GM23338 (cell line): ENCODE measurements around the gene PAM. TPM values are rescaled to one million over a fixed set of nuclear protein-coding genes. Genes with fewer than 3 reads are reported as not detected.

Source experiments
- ATAC-seq: fragments of 200-7000 bp; cut with Tn5 transposase; 3 replicates; pipeline ENCODE4 v1.9.1; 2020
- DNase-seq: peaks from one replicate; pipeline ENCODE4 v3.0.0-alpha.2; 2015; ENCODE audit warnings: low spot score
- H2AFZ ChIP-seq: fragments of 200-600 bp; sonication (generic); 2 replicates; pipeline ENCODE4 v1.8.0; 2016; ENCODE audit warnings: antibody characterized with exemption, mild to moderate bottlenecking, moderate library complexity
- H3F3A ChIP-seq: fragments of 200-600 bp; sonication (generic); replicated peaks from 2 replicates; pipeline ENCODE4 v1.8.0; 2017; ENCODE audit warnings: antibody characterized with exemption, mixed run types, low read depth
- H3K27ac ChIP-seq: fragments of 200-600 bp; sonication (generic); 2 replicates; pipeline ENCODE4 v1.6.1; 2016; ENCODE audit warnings: low read depth
- H3K27me3 ChIP-seq: fragments of 200-600 bp; sonication (generic); 2 replicates; pipeline ENCODE4 v1.8.0; 2016; ENCODE audit warnings: mild to moderate bottlenecking, mixed run types, moderate library complexity; ENCODE audit not compliant: insufficient read depth
- H3K36me3 ChIP-seq: fragments of 200-600 bp; sonication (generic); 2 replicates; pipeline ENCODE4 v1.8.0; 2016; ENCODE audit warnings: mild to moderate bottlenecking; ENCODE audit not compliant: insufficient read depth
- H3K4me1 ChIP-seq: fragments of 200-600 bp; sonication (generic); 2 replicates; pipeline ENCODE4 v1.8.0; 2016; ENCODE audit warnings: mild to moderate bottlenecking, moderate library complexity; ENCODE audit not compliant: insufficient read depth
- H3K4me2 ChIP-seq: fragments of 200-600 bp; sonication (generic); 2 replicates; pipeline ENCODE4 v1.7.1; 2017; ENCODE audit warnings: mixed run types
- H3K4me3 ChIP-seq: fragments of 200-600 bp; sonication (generic); 2 replicates; pipeline ENCODE4 v1.6.1; 2016; ENCODE audit warnings: mixed run types
- H3K79me2 ChIP-seq: fragments of 200-600 bp; sonication (generic); replicated peaks from 2 replicates; pipeline ENCODE4 v1.8.0; 2017; ENCODE audit warnings: mild to moderate bottlenecking; ENCODE audit not compliant: insufficient read depth
- H3K9me2 ChIP-seq: fragments of 200-600 bp; sonication (generic); 2 replicates; pipeline ENCODE4 v1.8.0; 2017; ENCODE audit not compliant: insufficient read depth
- H4K20me1 ChIP-seq: fragments of 200-600 bp; sonication (generic); replicated peaks from 2 replicates; pipeline ENCODE4 v1.8.0; 2017; ENCODE audit warnings: mild to moderate bottlenecking; ENCODE audit not compliant: insufficient read depth
- H3K27ac Mint-ChIP-seq: 2 replicates; pipeline ENCODE4 v1.8.0; 2020; ENCODE audit warnings: inconsistent platforms, mild to moderate bottlenecking, moderate library complexity, mixed read lengths
- H3K27me3 Mint-ChIP-seq: 3 replicates; pipeline ENCODE4 v1.8.0; 2022; ENCODE audit warnings: low read depth, mild to moderate bottlenecking, moderate library complexity, mixed read lengths, inconsistent platforms; ENCODE audit not compliant: insufficient read depth, poor library complexity
- H3K36me3 Mint-ChIP-seq: 3 replicates; pipeline ENCODE4 v1.8.0; 2021; ENCODE audit warnings: low read depth, mild to moderate bottlenecking, inconsistent platforms, moderate library complexity, mixed read lengths
- H3K4me1 Mint-ChIP-seq: 3 replicates; pipeline ENCODE4 v1.8.0; 2020; ENCODE audit warnings: mild to moderate bottlenecking, inconsistent platforms, mixed read lengths
- H3K4me3 Mint-ChIP-seq: 3 replicates; pipeline ENCODE4 v1.8.0; 2021; ENCODE audit warnings: moderate library complexity, mild to moderate bottlenecking, inconsistent platforms, mixed read lengths
- H3K9me3 Mint-ChIP-seq: 3 replicates; pipeline ENCODE4 v1.8.0; 2020; ENCODE audit warnings: moderate library complexity, mild to moderate bottlenecking, inconsistent platforms, mixed read lengths
- CREB1 ChIP-seq: fragments of 250-450 bp; sonication (Bioruptor Pico); IDR thresholded peaks from 2 replicates; pipeline ENCODE4 v1.5.0; 2020; ENCODE audit warnings: low read depth, mild to moderate bottlenecking, moderate library complexity
- CTCF ChIP-seq, 2 experiments: fragments of 200-600 bp in 1 of 2; sonication (generic) in 1 of 2; conservative IDR thresholded peaks; 2 replicates each; pipeline versions ENCODE4 v1.5.1 to v1.6.1; 2016 to 2017; ENCODE audit warnings: antibody characterized with exemption in 2 of 2, low read depth in 2 of 2, mild to moderate bottlenecking in 2 of 2, moderate library complexity in 1 of 2
- EZH2 ChIP-seq: fragments of 200-600 bp; sonication (generic); IDR thresholded peaks from one replicate; pipeline ENCODE4 v1.8.0; 2017; ENCODE audit warnings: antibody characterized with exemption, mild to moderate bottlenecking, low read depth; ENCODE audit not compliant: unreplicated experiment
- EZH2phosphoT487 ChIP-seq: fragments of 200-600 bp; sonication (generic); IDR thresholded peaks from one replicate; pipeline ENCODE4 v1.8.1; 2018; ENCODE audit warnings: antibody characterized with exemption; ENCODE audit not compliant: unreplicated experiment
- JUNB ChIP-seq: IDR thresholded peaks from one replicate; pipeline ENCODE4 v1.6.1; 2016; ENCODE audit warnings: antibody characterized with exemption; ENCODE audit not compliant: unreplicated experiment
- NANOG ChIP-seq: IDR thresholded peaks from 2 replicates; pipeline ENCODE4 v1.6.1; 2016; ENCODE audit warnings: antibody characterized with exemption, borderline replicate concordance
- POLR2AphosphoS5 ChIP-seq: IDR thresholded peaks from 2 replicates; pipeline ENCODE4 v1.6.1; 2016; ENCODE audit warnings: antibody characterized with exemption, low read depth
- ZNF114 ChIP-seq: fragments of 250-450 bp; sonication (Bioruptor Pico); IDR thresholded peaks from 2 replicates; pipeline ENCODE4 v1.5.0; 2020; ENCODE audit warnings: mild to moderate bottlenecking, moderate library complexity
- ZNF331 ChIP-seq: fragments of 250-450 bp; sonication (Bioruptor Pico); IDR thresholded peaks from 2 replicates; pipeline ENCODE4 v1.5.0; 2020; ENCODE audit warnings: low read depth, mild to moderate bottlenecking, moderate library complexity
- polyA plus RNA-seq: library from polyadenylated mRNA; unstranded; fragments of >200 nt; fragmentation: Nextera tagmentation; extraction: Ambion mirVana; gene quantifications from 2 replicates; pipeline ENCODE4 v1.2.1, GENCODE V29; 2016
- total RNA-seq: library from RNA; depleted of rRNA; stranded (reverse); fragments of >200 nt; shearing (Covaris generic); gene quantifications from 2 replicates; pipeline ENCODE4 v1.2.3, GENCODE V29; 2014
- TF ChIP-seq, protein P1 (sequence below): IDR thresholded peaks from one replicate; pipeline ENCODE4 v1.6.1; 2018; ENCODE audit warnings: antibody characterized with exemption; ENCODE audit not compliant: unreplicated experiment
- TF ChIP-seq, protein P2 (sequence below): IDR thresholded peaks from 2 replicates; pipeline ENCODE4 v1.6.1; 2016; ENCODE audit warnings: antibody characterized with exemption

Gene PAM
- total and polyA plus RNA-seq, 2 experiments from 2014 or later, result 33.9 to 79.4 TPM

GRCh38 chr5:102910240-102911226, 155.4 kb downstream of the PAM start:
- DNase-seq (no peak), ATAC-seq (no peak)
- H3F3A ChIP-seq, result no peaks in the 10 kb centered on the region
- Mint-ChIP-seq H3K27ac (no peak overlapping the region), H3K4me1 (0 out of 3 replicates have a peak, but pooled peaks cover 3% of the 10 kb centered on the region), H3K27me3 (no peaks in the 10 kb centered on the region), H3K36me3 (peaks cover 9% of the 10 kb centered on the region; the same call in 1 of the 3 replicates), H3K9me3 (peaks cover 8% of the 10 kb centered on the region; the same call in 2 of the 3 replicates), H3K4me3 (no peak overlapping the region)
- H3K9me2 ChIP-seq, result peaks cover 1% of the 10 kb centered on the region; the same call in 1 of the 2 replicates
- H2AFZ ChIP-seq, result no peak overlapping the region
- H3K4me2 ChIP-seq, result no peak overlapping the region
- H3K4me3 ChIP-seq, result no peak overlapping the region
- TF ChIP-seq NANOG (no peak), CREB1 (CRISPR knock-in tag) (no peak), CTCF (conservative IDR thresholded peaks at IDR 0.05; ENCODE audit: low read depth in 2 of 2) (no peak), EZH2 (no peak)
- TF ChIP-seq, protein P1, sequence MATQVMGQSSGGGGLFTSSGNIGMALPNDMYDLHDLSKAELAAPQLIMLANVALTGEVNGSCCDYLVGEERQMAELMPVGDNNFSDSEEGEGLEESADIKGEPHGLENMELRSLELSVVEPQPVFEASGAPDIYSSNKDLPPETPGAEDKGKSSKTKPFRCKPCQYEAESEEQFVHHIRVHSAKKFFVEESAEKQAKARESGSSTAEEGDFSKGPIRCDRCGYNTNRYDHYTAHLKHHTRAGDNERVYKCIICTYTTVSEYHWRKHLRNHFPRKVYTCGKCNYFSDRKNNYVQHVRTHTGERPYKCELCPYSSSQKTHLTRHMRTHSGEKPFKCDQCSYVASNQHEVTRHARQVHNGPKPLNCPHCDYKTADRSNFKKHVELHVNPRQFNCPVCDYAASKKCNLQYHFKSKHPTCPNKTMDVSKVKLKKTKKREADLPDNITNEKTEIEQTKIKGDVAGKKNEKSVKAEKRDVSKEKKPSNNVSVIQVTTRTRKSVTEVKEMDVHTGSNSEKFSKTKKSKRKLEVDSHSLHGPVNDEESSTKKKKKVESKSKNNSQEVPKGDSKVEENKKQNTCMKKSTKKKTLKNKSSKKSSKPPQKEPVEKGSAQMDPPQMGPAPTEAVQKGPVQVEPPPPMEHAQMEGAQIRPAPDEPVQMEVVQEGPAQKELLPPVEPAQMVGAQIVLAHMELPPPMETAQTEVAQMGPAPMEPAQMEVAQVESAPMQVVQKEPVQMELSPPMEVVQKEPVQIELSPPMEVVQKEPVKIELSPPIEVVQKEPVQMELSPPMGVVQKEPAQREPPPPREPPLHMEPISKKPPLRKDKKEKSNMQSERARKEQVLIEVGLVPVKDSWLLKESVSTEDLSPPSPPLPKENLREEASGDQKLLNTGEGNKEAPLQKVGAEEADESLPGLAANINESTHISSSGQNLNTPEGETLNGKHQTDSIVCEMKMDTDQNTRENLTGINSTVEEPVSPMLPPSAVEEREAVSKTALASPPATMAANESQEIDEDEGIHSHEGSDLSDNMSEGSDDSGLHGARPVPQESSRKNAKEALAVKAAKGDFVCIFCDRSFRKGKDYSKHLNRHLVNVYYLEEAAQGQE, result no peak
- no peaks in the 10 kb centered on the region for H3K79me2 ChIP-seq
- H3K36me3 ChIP-seq, result no peaks in the 10 kb centered on the region; the same call in 1 of the 2 replicates
- H4K20me1 ChIP-seq, result peaks cover 4% of the 10 kb centered on the region; the same call in 1 of the 2 replicates
- H3K27ac ChIP-seq, result peak overlapping the region; percentile 59; the same call in 1 of the 2 replicates
- H3K4me1 ChIP-seq, result no peaks in the 10 kb centered on the region
- H3K27me3 ChIP-seq, result no peaks in the 10 kb centered on the region

- H3K27me3 Mint-ChIP-seq, result no peaks in the 10 kb centered on the region
- Histone ChIP-seq H3K36me3 (no peaks in the 10 kb centered on the region; the same call in 1 of the 2 replicates), H3K4me2 (no peak overlapping the region), H3K27me3 (no peaks in the 10 kb centered on the region), H2AFZ (no peak overlapping the region), H3K9me2 (no peaks in the 10 kb centered on the region), H3K27ac (no peak overlapping the region), H3F3A (no peaks in the 10 kb centered on the region), H4K20me1 (peaks cover 4% of the 10 kb centered on the region; the same call in 1 of the 2 replicates), H3K4me1 (no peaks in the 10 kb centered on the region), H3K79me2 (no peaks in the 10 kb centered on the region), H3K4me3 (no peak overlapping the region)
- H3K27ac Mint-ChIP-seq, result no peak overlapping the region
- no peak for DNase-seq
- no peak overlapping the region for H3K4me3 Mint-ChIP-seq
- no peak for ATAC-seq
- H3K36me3 Mint-ChIP-seq, result peaks cover under 1% of the 10 kb centered on the region; the same call in 1 of the 3 replicates
- 0 out of 3 replicates have a peak, but pooled peaks cover 3% of the 10 kb centered on the region for H3K4me1 Mint-ChIP-seq
- peaks cover under 1% of the 10 kb centered on the region; the same call in 1 of the 3 replicates for H3K9me3 Mint-ChIP-seq
- TF ChIP-seq, protein P1, result no peak
- TF ChIP-seq CREB1 (CRISPR knock-in tag) (no peak), EZH2 (no peak), ZNF114 (CRISPR knock-in tag) (no peak), JUNB (no peak), POLR2AphosphoS5 (no peak), ZNF331 (CRISPR knock-in tag) (no peak), EZH2phosphoT487 (no peak)
- TF ChIP-seq, protein P2, sequence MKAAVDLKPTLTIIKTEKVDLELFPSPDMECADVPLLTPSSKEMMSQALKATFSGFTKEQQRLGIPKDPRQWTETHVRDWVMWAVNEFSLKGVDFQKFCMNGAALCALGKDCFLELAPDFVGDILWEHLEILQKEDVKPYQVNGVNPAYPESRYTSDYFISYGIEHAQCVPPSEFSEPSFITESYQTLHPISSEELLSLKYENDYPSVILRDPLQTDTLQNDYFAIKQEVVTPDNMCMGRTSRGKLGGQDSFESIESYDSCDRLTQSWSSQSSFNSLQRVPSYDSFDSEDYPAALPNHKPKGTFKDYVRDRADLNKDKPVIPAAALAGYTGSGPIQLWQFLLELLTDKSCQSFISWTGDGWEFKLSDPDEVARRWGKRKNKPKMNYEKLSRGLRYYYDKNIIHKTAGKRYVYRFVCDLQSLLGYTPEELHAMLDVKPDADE, result no peak
Observed at GRCh38 chr5:102911973-102912372, 156.9 kb downstream of the PAM start.
